Measurements from ENCODE around the gene LCE3E. TPM values are rescaled to one million over a fixed set of nuclear protein-coding genes. Genes with fewer than 3 reads are reported as not detected.

Gene LCE3E
- total RNA-seq, 1 experiment from 2014 or later: not detected

DNA sequence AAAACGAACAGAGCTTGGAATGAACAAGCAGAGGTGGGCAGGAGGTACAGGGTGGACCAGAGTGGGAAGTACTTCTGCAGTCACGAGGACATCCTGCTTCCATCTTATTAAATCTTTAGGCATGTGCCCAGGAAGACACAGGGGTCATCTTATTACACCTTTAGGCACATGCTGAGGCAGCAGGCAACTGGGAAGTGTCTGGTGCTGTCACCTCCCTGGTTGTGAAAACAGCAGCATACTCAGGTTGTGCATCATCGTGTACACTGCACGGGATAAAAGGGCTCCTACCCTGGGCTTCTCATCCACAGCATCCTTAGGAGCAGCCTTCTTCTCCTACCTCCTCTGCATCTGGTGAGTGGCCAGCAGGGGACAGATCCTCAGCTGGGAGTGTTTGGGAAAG is 33.4 kb upstream of the LCE3E start, which contains the start of gene LCE3C:
LCE3C (plus strand) TSS at position 301 of the 400 bp plus-strand sequence. CDS start 498 bp downstream, outside the sequence.
- TF ChIP-seq ELF1 (IDR thresholded peaks at IDR 0.05; ENCODE audit: borderline replicate concordance, low read depth): no peak
- no peak for TF ChIP-seq RAD21 (IDR thresholded peaks at IDR 0.05; ENCODE audit: low read depth)
- no peak for TF ChIP-seq CEBPB (IDR thresholded peaks at IDR 0.05; ENCODE audit: low read depth)
- TF ChIP-seq, protein P1, sequence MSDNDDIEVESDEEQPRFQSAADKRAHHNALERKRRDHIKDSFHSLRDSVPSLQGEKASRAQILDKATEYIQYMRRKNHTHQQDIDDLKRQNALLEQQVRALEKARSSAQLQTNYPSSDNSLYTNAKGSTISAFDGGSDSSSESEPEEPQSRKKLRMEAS (IDR thresholded peaks at IDR 0.05): no peak
- TF ChIP-seq, protein P2, sequence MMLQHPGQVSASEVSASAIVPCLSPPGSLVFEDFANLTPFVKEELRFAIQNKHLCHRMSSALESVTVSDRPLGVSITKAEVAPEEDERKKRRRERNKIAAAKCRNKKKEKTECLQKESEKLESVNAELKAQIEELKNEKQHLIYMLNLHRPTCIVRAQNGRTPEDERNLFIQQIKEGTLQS (IDR thresholded peaks at IDR 0.05): no peak
- TF ChIP-seq, protein P3, sequence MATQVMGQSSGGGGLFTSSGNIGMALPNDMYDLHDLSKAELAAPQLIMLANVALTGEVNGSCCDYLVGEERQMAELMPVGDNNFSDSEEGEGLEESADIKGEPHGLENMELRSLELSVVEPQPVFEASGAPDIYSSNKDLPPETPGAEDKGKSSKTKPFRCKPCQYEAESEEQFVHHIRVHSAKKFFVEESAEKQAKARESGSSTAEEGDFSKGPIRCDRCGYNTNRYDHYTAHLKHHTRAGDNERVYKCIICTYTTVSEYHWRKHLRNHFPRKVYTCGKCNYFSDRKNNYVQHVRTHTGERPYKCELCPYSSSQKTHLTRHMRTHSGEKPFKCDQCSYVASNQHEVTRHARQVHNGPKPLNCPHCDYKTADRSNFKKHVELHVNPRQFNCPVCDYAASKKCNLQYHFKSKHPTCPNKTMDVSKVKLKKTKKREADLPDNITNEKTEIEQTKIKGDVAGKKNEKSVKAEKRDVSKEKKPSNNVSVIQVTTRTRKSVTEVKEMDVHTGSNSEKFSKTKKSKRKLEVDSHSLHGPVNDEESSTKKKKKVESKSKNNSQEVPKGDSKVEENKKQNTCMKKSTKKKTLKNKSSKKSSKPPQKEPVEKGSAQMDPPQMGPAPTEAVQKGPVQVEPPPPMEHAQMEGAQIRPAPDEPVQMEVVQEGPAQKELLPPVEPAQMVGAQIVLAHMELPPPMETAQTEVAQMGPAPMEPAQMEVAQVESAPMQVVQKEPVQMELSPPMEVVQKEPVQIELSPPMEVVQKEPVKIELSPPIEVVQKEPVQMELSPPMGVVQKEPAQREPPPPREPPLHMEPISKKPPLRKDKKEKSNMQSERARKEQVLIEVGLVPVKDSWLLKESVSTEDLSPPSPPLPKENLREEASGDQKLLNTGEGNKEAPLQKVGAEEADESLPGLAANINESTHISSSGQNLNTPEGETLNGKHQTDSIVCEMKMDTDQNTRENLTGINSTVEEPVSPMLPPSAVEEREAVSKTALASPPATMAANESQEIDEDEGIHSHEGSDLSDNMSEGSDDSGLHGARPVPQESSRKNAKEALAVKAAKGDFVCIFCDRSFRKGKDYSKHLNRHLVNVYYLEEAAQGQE (IDR thresholded peaks at IDR 0.05; ENCODE audit: low read depth): no peak
- TF ChIP-seq, protein P4, sequence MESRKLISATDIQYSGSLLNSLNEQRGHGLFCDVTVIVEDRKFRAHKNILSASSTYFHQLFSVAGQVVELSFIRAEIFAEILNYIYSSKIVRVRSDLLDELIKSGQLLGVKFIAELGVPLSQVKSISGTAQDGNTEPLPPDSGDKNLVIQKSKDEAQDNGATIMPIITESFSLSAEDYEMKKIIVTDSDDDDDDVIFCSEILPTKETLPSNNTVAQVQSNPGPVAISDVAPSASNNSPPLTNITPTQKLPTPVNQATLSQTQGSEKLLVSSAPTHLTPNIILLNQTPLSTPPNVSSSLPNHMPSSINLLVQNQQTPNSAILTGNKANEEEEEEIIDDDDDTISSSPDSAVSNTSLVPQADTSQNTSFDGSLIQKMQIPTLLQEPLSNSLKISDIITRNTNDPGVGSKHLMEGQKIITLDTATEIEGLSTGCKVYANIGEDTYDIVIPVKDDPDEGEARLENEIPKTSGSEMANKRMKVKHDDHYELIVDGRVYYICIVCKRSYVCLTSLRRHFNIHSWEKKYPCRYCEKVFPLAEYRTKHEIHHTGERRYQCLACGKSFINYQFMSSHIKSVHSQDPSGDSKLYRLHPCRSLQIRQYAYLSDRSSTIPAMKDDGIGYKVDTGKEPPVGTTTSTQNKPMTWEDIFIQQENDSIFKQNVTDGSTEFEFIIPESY (IDR thresholded peaks at IDR 0.05; ENCODE audit: extremely low read depth, insufficient replicate concordance, low read length): no peak
- TF ChIP-seq EZH2 (IDR thresholded peaks at IDR 0.05): no peak
- TF ChIP-seq CBX3 (IDR thresholded peaks at IDR 0.05; ENCODE audit: low read depth): no peak
- Histone ChIP-seq H3K9me2 (ENCODE audit: insufficient read depth) (no peaks in the 10 kb centered on the region), H3K4me3 (replicated peaks in 1 of 2; ENCODE audit: low read depth in 1 of 2, low read length in 2 of 2) (no peak within 1 kb of the TSS), H3K36me3 (ENCODE audit: control insufficient read depth in 1 of 2, insufficient read depth in 2 of 2, low read length in 2 of 2) (no peaks in the 10 kb centered on the region), H3K27me3 (ENCODE audit: insufficient read depth, low read length) (no peaks in the 10 kb centered on the region), H4K20me1 (ENCODE audit: insufficient read depth) (no peaks in the 10 kb centered on the region), H3K79me2 (ENCODE audit: insufficient read depth, low read length) (no peaks in the 10 kb centered on the region), H3K27ac (ENCODE audit: low read depth, low read length) (no peak within 1 kb of the TSS), H3K4me1 (ENCODE audit: control insufficient read depth in 1 of 2, insufficient read depth in 2 of 2, low read length in 2 of 2) (no peaks in the 10 kb centered on the region), H3K9me3 (ENCODE audit: control insufficient read depth in 1 of 2, insufficient read depth in 1 of 2, low read depth in 1 of 2, low read length in 2 of 2) (no peaks in the 10 kb centered on the region), H3K9ac (ENCODE audit: low read length) (no peak within 1 kb of the TSS), H2AFZ (ENCODE audit: low read depth, low read length, poor library complexity, severe bottlenecking) (no peak within 1 kb of the TSS), H3K4me2 (ENCODE audit: low read length) (no peak within 1 kb of the TSS)
- ChIA-PET POLR2A (no interaction called here), RAD21 (ENCODE audit: low non-redundant PET in 1 of 2, low total read pairs in 2 of 2, uncharacterized antibody in 2 of 2, unreplicated experiment in 2 of 2) (no interaction called here), CTCF (no interaction called here)
- no TSS peak for BruUV-seq (replicated peaks)
- no peak for ATAC-seq
- intact Hi-C loops (cut with micrococcal nuclease): no loop called here
- no peak for DNase-seq (ENCODE audit: low read depth, low spot score)

Measured in HCT116 (cell line).